Hypothalamus (tissue), 51 donors: ENCODE results near the gene TNIP3.
"Not testable (repeated sequence)": the region's sequence is repeated elsewhere in the genome, so short reads cannot be mapped to it uniquely, and the experiment has no call there.

Source experiments
- DNase-seq, 51 donors: peaks; one replicate each; lab custom pipeline; 2025; lab: John Stamatoyannopoulos, UW

Gene TNIP3

DNA sequence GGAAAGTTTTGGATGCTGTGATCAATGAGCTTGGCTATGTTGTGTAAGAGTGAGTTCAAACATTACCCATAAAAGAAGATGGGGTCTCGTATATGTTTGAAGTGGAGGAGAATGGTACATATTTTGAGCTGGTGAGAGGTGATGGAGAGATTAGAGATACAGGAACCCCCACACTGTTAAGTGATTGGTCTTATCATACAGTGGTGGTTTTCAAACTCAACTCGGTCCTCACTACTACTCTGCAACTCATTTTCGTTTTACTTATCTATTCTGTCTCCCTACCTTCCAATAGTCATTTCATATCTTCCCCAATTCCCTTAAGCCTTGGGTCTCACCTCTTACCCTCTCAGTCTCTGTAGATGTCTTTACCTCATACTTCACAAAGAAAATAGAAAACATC, 16.4 kb upstream of the TNIP3 start:
- DNase-seq, result no peak

DNA sequence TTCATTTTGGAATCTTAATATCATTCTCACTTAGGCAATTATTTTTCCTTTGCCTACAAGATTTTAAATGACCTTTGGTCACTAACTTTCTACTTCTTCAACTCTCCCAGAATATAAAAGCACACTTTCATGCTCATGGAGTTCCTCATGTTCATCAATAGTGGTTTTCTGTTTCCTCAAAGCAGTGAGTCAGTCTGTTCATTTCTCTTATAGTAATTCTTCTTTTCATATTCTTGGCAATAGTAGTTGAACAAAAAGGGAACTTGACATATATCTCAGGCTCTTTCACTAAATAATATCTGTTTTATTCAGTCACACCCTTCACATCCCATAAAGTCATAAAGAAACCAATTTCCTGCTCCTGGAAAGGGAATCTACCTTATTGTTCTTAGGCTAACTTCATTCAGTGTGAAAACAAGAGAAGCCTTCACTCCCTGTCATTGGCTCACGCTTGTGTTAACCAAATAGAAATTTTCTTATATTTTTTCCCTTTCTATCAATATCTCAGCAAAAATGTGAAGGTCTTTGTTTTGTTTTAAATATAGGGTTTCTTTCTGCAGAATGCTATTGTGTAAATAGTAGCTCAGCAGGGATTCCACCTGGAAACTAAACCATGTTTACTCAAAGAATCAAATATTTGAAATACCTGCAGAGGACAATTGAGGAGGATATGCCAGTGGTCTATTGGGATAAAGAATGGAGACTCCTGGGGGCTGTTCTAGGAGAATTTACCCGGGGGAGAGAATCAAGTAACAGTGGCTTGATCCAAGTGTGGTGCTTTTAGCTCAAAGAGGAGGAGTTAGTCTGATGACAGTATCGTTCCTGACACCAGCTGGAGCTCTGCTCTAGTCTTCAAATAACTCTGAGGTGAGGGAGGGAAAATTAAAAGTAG, 13.4 kb upstream of the TNIP3 start:
- no peak for DNase-seq

DNA sequence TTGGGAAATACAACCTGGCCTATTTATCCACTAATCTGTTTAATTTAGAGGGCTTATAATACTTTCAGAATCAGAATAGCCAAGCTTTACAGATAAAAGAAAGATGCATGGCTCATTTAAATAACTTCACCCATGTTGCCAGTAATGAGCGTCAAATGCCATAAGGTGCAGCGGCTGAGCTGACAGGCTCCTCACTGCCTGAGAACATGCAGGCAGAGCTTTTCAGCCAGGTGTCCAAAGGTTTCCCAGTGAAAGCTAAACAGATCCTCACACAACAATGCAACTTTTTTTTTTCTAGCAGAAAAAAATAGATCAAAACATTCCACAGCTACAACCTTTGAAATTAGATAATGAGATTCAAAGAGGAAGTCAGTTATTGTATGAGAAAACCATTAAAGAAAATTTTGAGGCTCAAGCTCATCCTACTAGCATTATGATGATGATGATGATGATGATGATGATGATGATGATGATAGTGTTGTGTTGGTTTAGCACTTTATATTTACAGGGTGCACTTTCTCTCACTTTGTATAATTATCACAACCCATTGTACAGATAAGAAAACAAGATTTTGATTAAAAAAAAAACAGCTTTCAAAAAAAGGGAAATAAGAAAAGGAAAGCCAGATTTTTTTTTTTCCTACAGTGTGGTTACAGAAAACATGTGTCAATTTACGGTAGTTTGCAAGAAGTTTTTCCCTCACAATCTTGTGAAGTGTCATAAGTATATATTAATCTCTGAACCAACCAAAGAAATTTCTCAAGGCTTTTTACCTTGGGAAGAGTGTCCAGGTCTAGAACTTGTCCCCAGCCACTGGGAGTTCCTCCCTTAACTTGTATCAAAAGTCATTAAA, 12.2 kb upstream of the TNIP3 start:
- DNase-seq, result no peak

DNA sequence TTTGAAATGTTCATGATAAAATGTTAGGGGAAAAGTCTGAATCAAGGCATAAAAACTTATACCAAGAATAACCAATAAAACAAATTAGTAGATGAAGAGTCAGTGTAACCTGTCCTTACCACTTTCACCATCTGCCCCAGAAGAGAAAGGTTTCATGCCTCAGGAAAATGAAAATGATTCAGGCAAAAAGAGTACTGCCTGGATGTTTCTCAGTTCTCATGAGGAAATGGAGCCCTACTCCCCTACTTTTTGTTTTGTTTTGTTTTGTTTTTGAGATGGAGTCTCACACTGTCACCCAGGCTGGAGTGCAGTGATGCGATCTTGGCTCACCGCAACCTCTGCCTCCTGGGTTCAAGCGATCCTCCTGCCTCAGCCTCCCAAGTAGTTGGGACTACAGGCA, 7.4 kb upstream of the TNIP3 start:
- DNase-seq, result not testable (repeated sequence)

DNA sequence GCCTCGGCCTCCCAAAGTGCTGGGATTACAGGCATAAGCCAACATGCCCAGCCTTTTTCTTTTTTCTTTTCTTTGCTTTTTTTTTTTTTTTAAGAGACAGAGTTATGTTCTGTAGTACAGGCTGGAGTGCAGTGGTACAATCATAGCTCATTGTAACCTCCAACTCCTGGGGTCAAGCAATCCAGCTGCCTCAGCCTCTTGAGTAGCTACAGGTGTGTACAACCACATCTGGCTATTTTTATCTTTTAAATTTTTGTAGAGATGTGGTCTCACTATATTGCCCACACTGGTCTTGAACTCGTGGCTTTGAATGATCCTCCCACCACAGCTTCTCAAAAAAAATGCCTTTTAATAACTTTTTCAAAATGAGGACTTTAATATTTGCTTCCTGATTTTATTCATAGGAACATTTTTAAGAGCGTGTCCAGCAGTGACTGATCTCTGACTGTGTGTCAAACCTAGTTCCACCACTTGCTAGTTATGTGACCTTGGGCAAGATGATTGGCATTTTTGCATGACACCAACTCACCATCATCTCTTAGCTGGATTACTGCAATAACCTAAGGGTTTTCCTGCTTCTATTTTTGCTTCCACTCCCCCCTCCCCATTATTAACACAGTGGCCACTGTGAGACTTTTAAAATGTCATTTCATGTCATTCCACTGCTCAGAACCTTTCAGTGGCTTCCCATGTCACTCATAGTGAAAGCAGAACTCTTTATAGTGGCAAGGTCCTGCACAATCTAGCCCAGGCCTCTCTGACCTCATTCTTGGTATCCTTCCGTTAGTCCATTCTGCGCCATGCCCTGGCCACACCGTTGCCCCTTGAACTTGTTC, 4.5 kb upstream of the TNIP3 start:
- DNase-seq, result peak in 4 of 51 donors; percentile 4 to 14 (median 8)

DNA sequence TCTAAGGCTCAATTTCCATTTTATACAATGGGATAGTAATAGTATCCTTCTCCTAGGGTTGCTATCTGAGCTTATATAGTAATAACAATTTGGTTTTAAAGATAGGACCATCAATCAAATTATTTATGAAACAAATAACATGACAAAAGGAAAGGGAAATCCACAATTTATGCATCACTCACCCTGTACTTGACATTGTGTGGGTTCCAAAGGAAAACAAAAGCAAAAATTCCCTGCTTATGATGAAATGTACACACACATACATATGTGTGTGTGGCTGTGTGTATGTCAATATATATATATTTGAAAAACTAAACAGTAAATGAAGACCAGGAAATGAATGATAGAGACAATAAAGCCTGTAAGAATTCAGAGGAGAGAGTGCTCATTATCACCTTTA, 2.9 kb upstream of the TNIP3 start:
- DNase-seq, result no peak

DNA sequence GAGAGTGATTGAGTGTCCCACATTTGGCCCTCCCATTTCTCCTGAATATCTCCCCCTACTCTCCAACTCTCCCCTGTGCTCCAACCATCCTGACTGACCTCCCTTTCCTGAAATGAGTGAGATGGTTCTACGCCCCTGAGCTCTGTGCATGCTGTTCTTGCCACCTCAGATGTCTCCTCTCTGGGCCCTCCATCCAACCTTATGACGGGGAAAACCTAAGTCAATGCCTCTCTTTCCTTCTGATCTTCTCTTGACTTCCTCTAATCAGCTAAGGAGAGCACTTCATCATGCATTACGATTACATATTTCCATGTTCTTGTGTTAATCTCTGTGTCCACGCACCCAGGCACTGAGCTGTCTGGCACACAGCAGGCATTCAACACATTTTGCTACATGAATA, 1.1 kb upstream of the TNIP3 start:
- DNase-seq, result no peak

DNA sequence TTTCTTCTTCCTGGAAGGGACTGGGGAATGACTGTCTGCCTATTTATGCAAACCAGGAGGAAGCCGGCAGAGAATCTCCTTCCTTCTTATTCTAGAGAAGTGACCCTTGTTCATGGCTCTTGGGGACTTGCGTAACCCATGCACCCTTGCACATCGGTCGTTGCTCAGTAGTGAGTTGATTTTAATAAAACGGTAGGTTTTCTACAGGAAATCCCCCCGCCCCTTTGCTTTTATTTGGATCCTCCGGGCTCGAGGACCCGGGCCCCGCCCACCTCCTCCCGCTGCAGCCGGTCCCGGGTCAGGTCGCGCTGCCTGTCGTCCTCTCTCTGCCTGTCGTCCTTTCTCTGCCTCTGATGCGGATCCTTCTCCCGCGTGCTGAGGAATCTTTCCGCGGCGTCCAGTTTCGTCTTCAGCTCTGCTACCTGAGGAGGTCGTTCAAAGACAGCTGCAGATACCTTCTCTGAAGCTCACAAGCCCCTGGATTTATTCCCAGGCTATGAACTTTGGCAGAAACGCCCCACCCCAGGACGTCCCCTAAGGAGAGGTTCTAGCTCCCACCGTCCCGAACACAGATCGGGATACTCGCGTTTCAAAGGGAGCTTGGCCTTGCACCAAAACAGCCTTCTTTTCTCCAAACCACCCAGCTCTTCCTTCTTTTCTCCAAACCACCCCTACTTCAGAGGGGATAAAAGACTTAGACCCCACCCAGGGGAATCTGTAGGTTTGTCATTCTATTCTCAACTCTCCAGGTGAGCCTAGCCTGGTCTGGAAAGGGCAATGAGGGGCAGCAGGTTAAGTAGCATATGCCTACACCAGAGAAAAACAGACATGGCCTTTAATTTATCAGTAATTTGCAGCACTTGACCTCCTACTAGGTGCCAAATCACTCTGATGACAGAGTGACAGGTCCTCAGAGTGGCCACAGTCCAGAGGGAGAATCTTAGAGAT, 7.0 kb downstream of the TNIP3 start:
- DNase-seq, result peak in 8 of 51 donors; percentile 0 to 16 (median 4)

DNA sequence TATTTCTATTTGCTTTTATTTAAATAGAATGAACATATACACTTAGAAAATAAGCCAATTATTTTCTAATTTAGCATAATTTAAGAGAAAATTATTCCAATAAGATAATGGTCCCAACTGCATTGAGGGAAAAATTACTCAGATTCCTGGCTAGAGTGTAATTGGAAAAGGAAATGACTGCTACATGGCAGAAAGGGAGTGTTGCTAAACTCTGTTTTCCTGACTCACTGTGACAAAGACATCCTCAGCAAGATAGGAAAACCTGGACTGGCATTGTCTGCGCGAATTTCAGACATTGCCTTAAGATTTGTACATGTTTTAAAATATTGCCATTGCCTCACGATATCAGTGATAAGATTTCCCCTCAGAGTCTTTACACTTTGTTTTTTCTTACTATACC, 8.2 kb downstream of the TNIP3 start:
- DNase-seq, result no peak

DNA sequence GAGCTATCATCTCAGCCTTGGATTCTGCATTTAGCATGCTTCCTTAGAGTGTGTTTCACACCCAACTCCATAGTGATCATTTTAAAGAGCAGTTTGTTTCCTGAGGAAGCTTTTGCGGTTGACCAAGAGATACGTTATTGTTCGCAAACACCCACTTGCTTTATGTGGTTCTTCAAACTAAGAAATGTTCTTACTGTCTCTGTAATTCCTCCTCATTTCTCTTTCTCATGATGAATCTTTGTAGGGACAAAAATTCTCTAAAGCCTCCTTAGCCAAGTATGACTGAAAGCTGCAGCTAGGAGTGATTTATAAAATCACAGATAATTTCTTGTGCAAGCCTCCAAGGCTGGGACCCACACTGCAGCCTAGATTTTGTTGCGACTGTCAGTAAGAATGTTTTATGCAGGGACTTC, 10.0 kb downstream of the TNIP3 start:
- no peak for DNase-seq

DNA sequence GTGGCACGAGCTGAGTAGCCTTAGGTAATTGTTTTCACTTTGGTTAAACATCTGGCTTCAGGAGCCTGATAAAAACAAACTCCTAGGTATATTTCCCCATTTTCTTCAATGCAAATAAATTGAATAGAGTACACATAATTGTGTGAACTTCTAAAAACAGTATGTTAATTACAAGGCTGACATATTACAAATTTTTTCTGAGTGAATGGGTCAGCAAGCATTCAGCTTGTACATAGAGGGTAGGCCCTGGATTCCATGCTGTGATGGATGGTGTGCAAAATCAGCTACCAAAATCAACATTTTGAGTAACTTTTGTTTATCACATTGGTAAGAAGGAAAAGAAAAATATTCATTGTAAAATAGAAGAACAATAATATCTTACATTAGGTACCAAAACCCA, 12.2 kb downstream of the TNIP3 start:
- no peak for DNase-seq

DNA sequence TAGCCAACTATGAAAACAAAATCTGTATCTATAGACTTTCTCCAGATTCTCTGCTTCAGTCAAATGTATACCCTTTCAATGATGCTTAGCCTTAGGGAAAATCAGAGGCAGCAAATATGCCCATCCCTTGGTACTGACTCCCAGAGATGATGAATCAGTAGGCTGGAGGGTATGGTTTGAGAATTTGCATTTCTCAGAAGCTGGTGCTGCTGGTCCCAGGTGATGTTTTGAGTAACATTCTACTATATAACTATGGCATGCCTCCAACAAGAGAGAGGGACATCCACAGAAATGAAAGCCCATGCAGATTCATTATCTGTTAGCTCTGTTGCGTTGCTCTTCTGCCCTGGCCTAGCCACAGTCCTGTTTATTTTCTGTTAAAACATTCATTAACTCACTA, 13.6 kb downstream of the TNIP3 start:
- DNase-seq, result no peak

DNA sequence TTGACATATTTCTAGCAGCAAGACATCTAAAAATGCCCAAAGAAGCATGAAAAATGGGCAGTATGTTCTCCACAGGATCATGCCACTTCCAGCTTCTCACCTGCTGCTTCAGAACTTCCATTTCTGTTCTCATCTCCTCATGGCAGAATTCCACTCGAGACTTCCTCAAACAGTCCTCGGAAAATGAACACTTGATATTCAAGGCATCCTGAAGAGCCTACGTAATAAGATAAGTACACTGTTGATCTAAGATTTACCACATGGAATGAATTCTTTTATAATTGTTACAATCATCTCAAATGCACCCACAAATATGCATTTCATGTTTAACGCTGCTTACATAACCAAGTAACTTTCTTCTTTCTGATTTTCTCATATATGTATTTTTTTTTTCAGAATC, 14.1 kb downstream of the TNIP3 start:
- DNase-seq, result no peak

DNA sequence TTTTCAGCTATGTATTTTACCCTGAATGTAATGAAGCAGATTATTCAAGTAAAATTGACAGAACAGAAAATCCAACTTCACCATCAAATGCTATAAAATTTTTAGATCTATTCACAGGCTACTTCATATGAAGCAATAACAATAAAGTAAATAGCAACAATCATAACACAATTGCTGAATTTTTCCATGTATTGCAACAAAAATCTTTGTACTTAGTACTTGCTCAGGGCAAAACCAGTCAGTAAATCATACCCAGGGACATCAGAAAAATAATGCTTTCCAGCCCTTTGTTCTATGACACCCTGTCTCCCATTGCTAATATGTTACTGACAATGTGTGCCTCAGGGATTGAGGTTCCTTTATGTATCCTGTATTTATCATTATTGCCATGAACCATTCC, 15.5 kb downstream of the TNIP3 start:
- DNase-seq, result no peak

DNA sequence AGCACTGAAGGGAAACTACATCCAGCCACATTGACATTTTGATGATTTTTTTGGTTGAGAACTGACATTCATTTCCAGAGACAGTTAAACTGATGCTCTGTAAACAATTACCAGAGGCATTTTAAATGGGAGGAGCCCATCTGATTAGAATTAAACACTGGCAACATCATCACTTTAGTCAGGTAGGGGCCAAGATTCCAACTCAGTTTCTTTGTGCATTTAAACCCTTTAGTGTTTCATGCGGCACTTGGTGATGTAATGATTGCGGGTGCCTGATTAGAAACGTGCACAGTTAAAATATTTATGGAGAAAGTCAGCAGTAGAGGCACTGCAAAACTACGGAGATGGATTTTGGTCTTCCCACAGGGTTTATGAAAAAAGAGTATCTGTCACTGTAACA, 16.1 kb downstream of the TNIP3 start:
- no peak for DNase-seq

DNA sequence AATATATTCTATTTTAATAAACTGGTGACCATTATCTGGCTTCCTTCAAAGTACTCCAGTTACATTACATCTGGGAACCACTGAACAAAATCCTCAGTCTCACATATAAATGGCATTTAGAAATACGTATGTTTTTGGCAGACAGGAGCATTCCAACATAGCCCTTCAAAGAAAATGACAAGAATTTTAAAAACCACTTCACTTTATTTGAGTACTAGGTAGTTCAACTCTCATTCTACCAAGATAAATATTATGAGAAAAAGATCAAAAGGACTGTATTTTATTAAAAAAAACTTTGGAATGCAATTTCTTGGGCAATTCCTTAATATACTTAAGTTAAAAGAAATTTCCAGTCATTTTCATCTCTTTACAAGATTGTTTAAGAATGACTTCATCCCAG, 17.6 kb downstream of the TNIP3 start:
- DNase-seq, result no peak

DNA sequence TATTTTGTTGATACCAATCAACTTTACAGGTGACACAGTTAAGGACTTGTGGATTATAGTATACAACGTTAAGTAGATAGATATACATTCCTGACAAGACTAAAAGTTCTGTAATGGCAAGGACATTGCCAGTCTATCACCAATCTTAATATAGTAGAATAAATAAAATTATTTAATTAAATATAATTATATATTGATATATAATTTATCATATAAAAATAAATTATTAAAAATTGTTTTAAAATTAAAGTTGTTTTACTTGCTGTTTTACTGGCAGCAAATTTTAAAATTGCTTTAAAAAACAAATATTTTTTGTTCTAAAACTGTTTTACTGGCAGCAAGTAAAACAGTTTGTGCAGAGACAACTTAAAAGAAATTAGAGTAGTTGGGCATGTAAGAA, 18.7 kb downstream of the TNIP3 start:
- DNase-seq, result no peak

DNA sequence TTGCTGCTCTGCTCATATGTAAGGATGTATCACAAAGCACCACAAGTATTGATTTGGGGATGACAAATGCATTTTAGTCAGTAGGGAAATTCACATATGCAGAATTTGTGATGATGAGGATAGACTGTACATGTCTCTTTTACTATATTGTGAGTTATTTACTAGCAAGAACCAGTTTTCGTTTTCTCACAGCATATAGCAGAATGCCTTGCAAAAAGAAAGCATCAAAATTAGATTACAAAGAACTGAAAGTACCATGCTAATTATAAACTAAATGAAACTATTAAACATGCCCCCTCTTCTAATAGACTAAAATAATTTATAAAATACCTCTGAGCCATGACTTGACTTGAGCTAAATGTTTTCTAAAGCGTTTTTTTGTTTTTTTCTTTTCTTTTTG, 20.1 kb downstream of the TNIP3 start:
- DNase-seq, result no peak

DNA sequence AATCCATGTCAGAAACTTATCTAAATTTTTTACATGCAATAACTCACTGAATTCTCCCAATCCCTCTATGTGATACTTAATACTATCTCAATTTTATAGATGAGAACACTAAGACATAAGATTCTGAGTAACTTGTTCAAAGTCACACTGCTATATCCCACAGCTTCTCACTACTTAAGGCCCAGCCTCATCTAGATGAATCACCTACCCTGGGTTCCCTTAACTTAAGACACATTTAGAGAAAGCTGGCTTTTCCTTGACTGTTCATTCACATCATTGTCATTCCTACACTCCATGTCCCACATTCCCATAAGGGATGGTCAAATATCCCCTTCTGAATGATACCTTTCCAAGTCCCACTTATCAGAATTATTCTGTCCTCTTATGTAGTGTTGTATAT, 21.0 kb downstream of the TNIP3 start:
- DNase-seq, result no peak
